WI38 (cell line): ENCODE data around the gene REXO1.

Experiments
- H3K4me3 ChIP-seq: 2 replicates; pipeline ENCODE4 v1.5.1; 2011; ENCODE audit warnings: low read depth, mild to moderate bottlenecking, control low read depth, low read length
- CTCF ChIP-seq: IDR thresholded peaks from 2 replicates; pipeline ENCODE4 v1.5.1; 2012; ENCODE audit warnings: low read depth, mild to moderate bottlenecking, control low read depth, low read length

The REXO1 gene

GRCh38 chr19:1863328-1863637, 15.0 kb upstream of the REXO1 start, which contains the start of gene KLF16:
KLF16 (minus strand) TSS chr19:1863579; CDS start chr19:1863497, 82 bp downstream.
- TF ChIP-seq CTCF: no peak
- peak within 1 kb of the TSS; percentile 81 for H3K4me3 ChIP-seq

GRCh38 chr19:1862424-1863327, 14.4 kb upstream of the REXO1 start:
- no peak for TF ChIP-seq CTCF
- H3K4me3 ChIP-seq: peak overlapping the region; percentile 81

- no peak for TF ChIP-seq CTCF
- peak overlapping the region; percentile 81 for H3K4me3 ChIP-seq
Measured at GRCh38 chr19:1862068-1862423, 13.8 kb upstream of the REXO1 start.

- TF ChIP-seq CTCF: no peak
- peak overlapping the region; percentile 81 for H3K4me3 ChIP-seq
Measured at GRCh38 chr19:1861599-1862031, 13.3 kb upstream of the REXO1 start.

GRCh38 chr19:1860821-1861598, 12.7 kb upstream of the REXO1 start:
- H3K4me3 ChIP-seq: peak overlapping the region; percentile 81
- no peak for TF ChIP-seq CTCF

- no peak for TF ChIP-seq CTCF
- H3K4me3 ChIP-seq: peak overlapping the region; percentile 81
Measured at GRCh38 chr19:1860042-1860775, 11.9 kb upstream of the REXO1 start.
